ENCODE measurements around the gene SPTAN1.

SPTAN1 gene

DNA sequence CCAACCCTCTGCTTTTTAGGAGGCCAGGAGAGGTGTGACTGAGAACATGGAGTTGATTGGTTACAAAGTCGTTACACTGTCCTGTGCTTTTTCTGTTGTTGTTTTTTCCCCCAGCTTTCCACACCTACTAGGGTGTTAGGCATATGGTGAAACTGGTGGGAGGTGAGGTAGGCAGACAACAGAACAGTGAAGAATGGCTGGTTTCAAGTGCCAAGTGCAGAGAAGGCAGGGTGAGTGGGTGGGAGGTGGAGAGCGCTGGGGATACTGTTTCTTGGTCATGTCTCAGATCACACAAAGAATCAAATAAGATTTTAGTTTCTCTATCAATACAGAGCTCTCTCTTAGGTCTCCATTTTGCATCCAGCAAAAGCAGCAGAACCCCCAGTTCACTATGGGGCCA is 2.2 kb upstream of the SPTAN1 start:
- DNase-seq (ENCODE audit: low spot score) (no peak), ATAC-seq (ENCODE audit: low read depth) (no peak)
- Histone ChIP-seq H3K27ac (ENCODE audit: poor library complexity, severe bottlenecking) (no peak overlapping the region), H3K4me3 (ENCODE audit: severe bottlenecking) (no peak overlapping the region), H3K27me3 (ENCODE audit: insufficient read depth, poor library complexity, severe bottlenecking) (no peaks in the 10 kb centered on the region), H3K9me3 (ENCODE audit: severe bottlenecking) (no peaks in the 10 kb centered on the region), H3K4me1 (ENCODE audit: insufficient read depth, poor library complexity, severe bottlenecking) (peaks cover 14% of the 10 kb centered on the region), H3K36me3 (ENCODE audit: low read depth) (no peaks in the 10 kb centered on the region)
- TF ChIP-seq, protein P1, sequence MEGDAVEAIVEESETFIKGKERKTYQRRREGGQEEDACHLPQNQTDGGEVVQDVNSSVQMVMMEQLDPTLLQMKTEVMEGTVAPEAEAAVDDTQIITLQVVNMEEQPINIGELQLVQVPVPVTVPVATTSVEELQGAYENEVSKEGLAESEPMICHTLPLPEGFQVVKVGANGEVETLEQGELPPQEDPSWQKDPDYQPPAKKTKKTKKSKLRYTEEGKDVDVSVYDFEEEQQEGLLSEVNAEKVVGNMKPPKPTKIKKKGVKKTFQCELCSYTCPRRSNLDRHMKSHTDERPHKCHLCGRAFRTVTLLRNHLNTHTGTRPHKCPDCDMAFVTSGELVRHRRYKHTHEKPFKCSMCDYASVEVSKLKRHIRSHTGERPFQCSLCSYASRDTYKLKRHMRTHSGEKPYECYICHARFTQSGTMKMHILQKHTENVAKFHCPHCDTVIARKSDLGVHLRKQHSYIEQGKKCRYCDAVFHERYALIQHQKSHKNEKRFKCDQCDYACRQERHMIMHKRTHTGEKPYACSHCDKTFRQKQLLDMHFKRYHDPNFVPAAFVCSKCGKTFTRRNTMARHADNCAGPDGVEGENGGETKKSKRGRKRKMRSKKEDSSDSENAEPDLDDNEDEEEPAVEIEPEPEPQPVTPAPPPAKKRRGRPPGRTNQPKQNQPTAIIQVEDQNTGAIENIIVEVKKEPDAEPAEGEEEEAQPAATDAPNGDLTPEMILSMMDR (IDR thresholded peaks at IDR 0.05; ENCODE audit: poor library complexity, severe bottlenecking), result no peak

DNA sequence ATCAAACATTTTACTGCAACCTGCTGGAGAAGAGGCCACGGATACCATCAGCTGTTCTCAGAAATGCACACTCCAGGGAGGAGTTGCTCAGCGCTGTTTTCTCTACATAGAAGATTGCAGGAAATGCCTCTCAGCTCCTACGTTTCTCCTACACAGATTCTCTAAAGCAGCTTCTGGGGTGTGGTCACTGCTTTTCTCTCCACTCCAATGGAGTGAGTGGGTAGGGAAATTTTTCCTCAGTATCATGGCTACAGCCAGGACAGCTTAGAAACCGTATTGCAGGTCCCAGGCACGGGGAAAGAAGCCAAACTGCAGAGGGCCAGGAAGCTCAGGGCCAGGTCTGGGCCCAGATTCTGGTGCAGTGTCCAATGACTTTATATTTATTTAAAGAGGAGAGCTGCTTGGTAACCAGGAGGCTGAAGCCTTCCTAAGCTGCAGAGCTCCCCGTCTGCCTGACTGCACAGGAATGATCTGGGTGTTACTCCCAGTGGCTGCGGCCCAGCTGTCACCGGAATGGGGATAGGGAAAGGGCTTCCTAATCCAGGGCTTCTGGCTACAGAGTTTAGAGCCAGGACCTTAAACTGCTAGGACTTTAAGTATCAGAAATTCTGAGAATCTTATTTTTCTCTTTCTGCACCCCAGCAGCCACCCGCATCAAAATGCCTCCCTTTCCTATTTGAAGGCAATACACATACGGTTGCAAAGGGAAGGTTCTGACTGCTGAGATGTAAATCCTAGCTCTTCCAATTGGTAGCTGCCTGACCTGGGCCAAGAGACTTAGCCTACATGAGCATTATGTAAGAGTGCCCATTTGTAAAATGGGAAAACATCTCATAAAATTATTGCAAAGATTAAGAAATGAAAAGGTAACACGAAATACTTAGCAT is 1.4 kb upstream of the SPTAN1 start:
- Histone ChIP-seq H3K4me3 (ENCODE audit: severe bottlenecking) (peak overlapping the region; percentile 85), H3K9me3 (ENCODE audit: severe bottlenecking) (no peaks in the 10 kb centered on the region), H3K27me3 (ENCODE audit: insufficient read depth, poor library complexity, severe bottlenecking) (no peaks in the 10 kb centered on the region), H3K36me3 (ENCODE audit: low read depth) (no peaks in the 10 kb centered on the region), H3K27ac (ENCODE audit: poor library complexity, severe bottlenecking) (peak overlapping the region; percentile 75), H3K4me1 (ENCODE audit: insufficient read depth, poor library complexity, severe bottlenecking) (peaks cover 22% of the 10 kb centered on the region)
- TF ChIP-seq, protein P1 (IDR thresholded peaks at IDR 0.05; ENCODE audit: poor library complexity, severe bottlenecking), result no peak
- DNase-seq (ENCODE audit: low spot score), result no peak
- ATAC-seq (ENCODE audit: low read depth), result no peak

DNA sequence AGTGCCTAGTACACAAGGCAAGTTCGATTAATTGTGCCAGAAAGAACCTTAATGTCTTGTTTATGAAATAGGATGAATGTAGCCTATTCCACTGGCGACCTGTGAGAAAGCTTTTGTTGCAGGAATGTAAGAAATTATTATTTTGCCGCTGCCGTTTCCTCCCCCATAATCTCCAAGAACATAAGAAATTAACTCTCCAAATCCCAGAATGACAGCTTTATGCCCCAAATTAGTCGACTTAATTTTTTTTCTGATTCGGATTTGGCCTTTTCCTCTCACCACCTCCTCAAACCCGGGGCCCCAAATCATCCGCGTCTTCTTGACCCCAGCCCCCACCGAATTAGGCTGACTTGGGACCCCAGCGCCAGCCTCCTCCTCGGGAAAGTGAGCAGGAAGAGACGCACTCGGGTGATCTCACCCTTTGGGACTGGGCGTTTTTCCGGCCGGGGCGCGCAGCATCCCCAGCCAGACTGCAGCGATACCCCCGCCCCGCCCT is 682 bp upstream of the SPTAN1 start:
- DNase-seq (ENCODE audit: low spot score) (no peak), ATAC-seq (ENCODE audit: low read depth) (no peak; the same call in 2 of the 3 replicates)
- peak overlapping the region; percentile 85 for H3K4me3 ChIP-seq (ENCODE audit: severe bottlenecking)
- no peaks in the 10 kb centered on the region for H3K9me3 ChIP-seq (ENCODE audit: severe bottlenecking)
- peak overlapping the region; percentile 75 for H3K27ac ChIP-seq (ENCODE audit: poor library complexity, severe bottlenecking)
- no peaks in the 10 kb centered on the region for H3K27me3 ChIP-seq (ENCODE audit: insufficient read depth, poor library complexity, severe bottlenecking)
- peaks cover 29% of the 10 kb centered on the region for H3K4me1 ChIP-seq (ENCODE audit: insufficient read depth, poor library complexity, severe bottlenecking)
- TF ChIP-seq, protein P1 (IDR thresholded peaks at IDR 0.05; ENCODE audit: poor library complexity, severe bottlenecking), result no peak
- H3K36me3 ChIP-seq (ENCODE audit: low read depth), result no peaks in the 10 kb centered on the region

DNA sequence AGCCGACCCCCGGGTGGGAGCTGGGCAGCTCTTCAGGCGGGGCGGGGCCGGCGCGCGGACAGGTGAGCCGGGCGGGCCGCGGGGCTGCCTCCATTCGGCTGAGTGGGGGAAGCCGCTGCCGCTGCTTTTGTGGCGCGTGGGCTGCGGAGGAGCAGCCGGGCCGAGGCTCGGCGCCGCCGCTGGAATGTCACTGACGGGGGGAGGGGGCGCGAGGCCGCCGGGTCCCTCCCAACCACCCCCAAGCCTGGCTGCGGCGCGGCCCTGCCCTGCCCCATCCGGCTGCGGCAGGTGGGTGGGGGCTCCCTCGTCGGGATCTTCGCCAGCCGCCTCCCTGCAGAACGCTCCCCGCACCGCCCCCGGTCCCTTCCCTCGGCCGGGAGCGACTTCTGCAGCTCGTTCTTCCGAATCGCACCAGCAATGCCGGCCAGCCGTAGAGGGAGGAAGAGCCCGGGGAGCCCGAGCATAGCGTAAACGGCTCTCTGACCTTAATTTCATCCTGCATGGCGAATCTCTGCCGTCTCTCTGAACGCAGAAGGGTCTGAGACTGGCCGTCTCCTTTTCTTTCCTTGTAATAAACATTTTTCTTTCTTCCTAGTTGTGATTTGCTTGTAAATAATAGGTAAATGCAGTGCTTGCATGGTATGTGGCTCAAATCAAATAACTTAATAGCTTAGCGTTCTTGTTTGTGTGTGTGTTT is 505 bp downstream of the SPTAN1 start:
- no peak for DNase-seq (ENCODE audit: low spot score)
- Histone ChIP-seq H3K4me3 (ENCODE audit: severe bottlenecking) (peak overlapping the region; percentile 85), H3K9me3 (ENCODE audit: severe bottlenecking) (no peaks in the 10 kb centered on the region), H3K36me3 (ENCODE audit: low read depth) (no peaks in the 10 kb centered on the region), H3K27ac (ENCODE audit: poor library complexity, severe bottlenecking) (peak overlapping the region; percentile 75), H3K4me1 (ENCODE audit: insufficient read depth, poor library complexity, severe bottlenecking) (peaks cover 31% of the 10 kb centered on the region), H3K27me3 (ENCODE audit: insufficient read depth, poor library complexity, severe bottlenecking) (no peaks in the 10 kb centered on the region)
- peak; percentile 6 for ATAC-seq (ENCODE audit: low read depth)
- TF ChIP-seq, protein P1 (IDR thresholded peaks at IDR 0.05; ENCODE audit: poor library complexity, severe bottlenecking), result no peak

All from RWPE2 (cell line).